HG03175 (cell line): ENCODE data around the gene SULT1C2.
"Not testable (repeated sequence)": the region's sequence is repeated elsewhere in the genome, so short reads cannot be mapped to it uniquely, and the experiment has no call there.

Source experiments
- ATAC-seq: cut with Tn5 transposase; IDR thresholded peaks from one replicate; pipeline ENCODE4 v1.9.1; 2021; ENCODE audit warnings: mild to moderate bottlenecking, moderate library complexity; ENCODE audit not compliant: unreplicated experiment

The SULT1C2 gene

DNA sequence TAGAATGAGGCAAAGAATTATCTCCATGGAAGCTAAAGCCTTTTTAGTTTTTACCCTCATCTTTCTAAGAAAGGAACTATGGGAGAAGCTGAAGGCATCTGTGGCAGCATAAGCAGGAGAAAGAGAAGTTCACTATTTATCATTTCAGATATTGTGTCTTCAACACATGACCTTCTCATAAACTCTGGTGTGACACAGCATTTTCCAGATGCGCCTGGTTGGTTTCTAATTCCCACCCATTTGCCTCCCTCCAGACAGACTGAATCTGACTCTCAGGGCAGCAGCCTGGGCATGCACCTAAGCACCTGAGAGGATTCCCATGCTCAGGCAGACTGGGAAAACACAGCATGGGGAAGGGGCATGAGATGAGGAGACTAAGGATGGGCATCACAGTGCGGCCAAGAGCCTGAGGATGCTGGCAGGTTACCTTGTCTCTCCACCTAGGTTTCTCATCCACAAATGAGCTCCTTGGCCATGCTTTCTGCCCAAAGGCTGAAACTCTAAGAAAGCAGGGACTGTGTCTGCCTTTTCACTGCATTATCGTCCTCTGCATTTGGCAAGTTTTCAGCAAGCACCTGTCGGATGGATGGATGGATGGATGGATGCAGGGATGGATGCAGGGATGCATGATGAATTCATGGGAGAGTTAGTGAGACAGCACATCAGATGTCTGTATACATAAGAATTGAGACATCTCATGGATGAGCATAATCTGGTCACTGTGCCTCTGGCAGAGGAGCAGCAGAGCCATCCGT, 60.3 kb downstream of the SULT1C2 start:
- no peak for ATAC-seq

- no peak for ATAC-seq
These were observed 60.9 kb downstream of the SULT1C2 start for GRCh38 chr2:108349571-108349928.

DNA sequence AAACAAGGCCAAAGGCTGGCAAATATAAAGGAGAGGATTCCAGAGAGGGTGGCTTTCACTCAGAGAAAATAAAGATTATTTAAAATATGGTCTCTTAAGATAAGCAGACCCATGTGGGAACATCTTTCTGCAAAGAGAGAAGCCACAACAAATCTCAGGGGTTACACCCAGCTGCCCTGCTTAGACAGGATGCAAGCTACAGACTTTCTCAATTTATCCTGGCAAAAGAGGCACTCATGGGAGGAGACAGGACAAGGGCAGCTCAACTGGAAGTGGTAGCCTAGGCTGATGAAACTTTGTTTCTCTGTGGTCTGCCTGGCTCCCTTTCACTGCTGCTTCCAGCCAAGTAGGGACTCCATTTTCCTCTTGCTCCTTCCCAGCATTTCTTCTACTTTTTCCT, 63.2 kb downstream of the SULT1C2 start:
- ATAC-seq: no peak

- no peak for ATAC-seq
These were observed 65.4 kb downstream of the SULT1C2 start for GRCh38 chr2:108354136-108354535.

DNA sequence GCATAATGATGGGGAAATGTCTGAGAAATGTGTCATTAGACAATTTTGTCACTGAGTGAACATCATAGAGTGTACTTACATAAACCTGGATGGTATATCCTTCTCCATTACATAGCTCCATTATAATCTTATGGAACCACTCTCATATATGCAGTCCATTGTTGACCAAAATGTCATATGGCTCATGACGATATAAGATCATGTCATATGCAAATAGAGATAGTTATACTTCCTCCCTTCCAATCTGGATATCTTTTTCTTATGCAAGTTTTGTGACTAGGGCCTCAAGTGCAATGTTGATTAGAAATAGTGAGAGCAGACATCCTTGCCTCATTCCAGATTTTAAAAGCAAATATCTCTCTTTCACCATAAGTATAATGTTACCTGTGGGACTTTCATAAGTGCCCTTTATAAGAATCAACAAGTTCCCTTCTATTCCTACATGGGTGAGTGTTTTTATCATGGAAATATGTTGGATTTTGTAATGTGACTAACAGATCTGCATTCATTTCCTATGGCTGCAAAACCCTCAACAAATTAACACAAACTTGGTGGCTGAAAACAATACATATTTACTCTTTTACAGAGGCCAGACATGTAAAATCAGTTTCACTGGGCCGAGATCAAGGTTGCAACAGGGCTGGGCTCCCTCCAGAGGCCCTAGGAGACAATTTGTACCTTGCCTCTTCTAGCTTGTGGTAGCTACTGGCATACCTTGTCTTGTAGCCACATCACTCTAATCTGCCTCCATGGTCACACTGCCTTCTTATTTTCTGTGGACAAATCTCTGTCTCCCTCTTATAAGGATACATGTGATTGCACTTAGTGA, 67.4 kb downstream of the SULT1C2 start:
- ATAC-seq: no peak

- ATAC-seq: not testable (repeated sequence)
These were observed 70.6 kb downstream of the SULT1C2 start for GRCh38 chr2:108359336-108359735.
